HG03469 (cell line): ENCODE measurements around the gene PAM16.

Experiments used
- ATAC-seq: cut with Tn5 transposase; IDR thresholded peaks from one replicate; pipeline ENCODE4 v1.9.1; 2021; ENCODE audit warnings: mild to moderate bottlenecking, moderate library complexity, moderate number of reproducible peaks; ENCODE audit not compliant: unreplicated experiment

Gene PAM16

DNA sequence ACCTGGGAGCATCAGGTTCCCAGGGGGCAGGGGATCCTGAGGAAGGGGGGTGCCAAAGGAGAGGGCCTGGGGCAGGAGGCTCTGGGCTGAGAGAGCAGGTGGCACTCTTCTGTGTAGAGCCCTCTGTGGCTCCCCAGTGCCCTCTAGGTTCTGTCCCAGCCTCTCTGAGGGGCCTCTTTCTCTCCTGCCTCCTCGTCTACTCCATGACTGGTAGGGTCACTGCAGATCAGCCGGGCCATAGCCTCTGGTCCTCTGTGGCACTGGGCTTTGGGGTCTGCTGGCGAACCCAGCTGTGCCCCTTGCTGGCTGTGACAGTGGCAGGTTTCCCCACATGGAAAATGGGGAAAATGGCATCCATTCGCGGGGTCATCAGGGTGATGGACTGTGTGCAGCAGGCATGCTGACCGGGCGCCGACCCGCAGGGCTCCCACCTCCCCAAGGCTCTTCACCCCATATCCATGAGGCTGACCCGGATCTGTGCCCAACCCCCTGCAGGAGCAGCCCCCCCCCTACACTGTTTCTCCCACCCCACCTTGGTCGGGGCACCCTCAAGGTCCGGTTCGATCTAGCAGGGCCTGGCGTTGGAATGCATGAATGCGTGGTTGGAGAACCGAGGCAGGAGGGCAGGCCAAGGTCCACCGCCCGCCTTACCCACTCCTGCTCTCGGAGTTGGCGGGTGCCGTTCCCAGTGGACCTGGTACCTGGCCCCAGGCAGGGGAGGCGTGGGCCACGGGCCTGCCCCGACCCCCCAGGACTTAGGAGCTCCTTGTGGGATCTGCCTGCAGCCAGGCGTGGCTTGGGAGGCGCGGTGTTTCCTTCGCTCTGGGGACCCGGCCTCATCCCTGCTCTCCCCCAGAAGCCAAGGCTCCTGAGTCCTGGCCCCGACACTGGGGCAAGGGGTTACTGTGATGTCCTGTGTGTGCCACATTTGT is 28.7 kb downstream of the PAM16 start:
- no peak for ATAC-seq

- no peak for ATAC-seq
Measured at GRCh38 chr16:4321286-4322120, 29.6 kb downstream of the PAM16 start.

GRCh38 chr16:4320571-4321137 is 30.5 kb downstream of the PAM16 start:
- no peak for ATAC-seq

GRCh38 chr16:4319454-4320421 is 31.4 kb downstream of the PAM16 start:
- ATAC-seq = no peak

DNA sequence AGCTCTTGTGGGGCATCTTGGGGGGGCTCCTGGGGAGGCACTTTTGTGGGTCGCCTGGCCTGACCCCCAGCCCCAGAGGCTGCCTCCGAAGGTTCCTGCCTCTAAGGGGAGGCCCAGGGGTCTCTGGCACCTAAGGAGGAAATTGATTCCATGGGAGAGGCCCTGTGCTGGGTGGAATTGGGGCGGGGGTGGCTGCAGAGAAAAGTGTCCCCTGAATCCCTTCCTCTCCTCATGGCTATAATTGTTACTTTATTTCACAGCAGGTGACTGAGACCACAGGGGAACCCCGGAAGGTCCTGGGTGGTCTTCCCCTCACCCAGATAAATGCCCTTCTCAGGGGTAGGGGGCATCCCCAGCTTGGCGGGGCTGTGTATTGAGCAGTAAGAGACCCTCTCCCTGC is 32.2 kb downstream of the PAM16 start:
- no peak for ATAC-seq

DNA sequence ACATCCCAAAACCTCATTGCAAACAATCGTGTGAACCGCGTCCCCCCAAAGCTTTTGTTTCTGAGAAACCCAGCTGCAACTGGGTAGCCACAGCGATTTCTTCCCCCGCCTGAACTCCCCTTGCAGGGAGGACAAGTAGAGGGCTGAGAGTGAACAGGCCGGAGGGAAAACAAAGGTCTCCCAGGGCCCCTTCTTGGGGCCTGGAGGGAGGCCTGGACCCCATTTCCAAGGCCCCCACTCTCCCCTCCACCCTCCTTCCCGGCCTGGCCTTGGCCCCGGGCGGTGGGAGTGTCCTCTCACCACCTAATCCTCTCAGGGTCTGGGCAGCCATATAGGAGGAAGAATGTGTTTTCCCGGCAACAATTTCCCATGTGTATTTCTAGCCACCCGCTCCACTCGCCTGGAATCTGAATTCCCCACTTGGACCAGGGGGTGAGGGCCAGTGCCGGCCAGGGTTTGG is 32.6 kb downstream of the PAM16 start:
- no peak for ATAC-seq

- ATAC-seq = no peak
Measured at GRCh38 chr16:4317532-4318450, 33.3 kb downstream of the PAM16 start.

DNA sequence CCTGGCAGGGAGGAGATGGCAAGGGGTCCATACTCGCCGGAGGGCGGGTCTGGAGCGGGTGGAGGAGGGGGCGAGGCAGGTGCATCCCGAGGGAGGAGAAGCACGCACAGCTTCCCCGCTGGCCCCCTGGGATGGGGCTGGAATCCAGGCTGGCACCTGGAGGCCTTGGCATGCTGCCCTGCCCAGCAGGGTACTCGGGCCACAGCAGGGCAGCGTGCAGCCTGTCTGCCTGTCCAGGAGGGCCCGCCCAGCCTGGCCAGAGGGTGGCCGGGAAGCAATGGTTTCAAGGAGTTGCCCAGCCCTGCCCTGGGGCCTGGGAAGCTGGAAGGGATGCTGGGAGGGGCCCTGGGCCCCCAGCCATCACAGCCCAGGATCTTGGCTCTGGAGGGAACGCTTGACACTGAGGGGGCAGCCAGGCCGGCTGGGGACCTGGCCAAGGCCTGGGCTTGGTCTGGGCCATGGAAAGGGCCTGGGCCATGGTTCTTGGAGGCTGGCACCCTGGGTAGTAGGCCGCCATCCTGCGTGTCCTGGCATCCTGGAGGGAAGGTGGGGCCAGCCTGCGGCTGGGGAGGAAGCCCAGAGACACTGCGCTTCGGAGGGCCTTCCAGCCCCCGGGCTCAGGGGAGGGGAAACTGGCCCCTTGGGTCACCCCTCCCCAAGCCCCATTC is 34.1 kb downstream of the PAM16 start:
- no peak for ATAC-seq

GRCh38 chr16:4316108-4316863 is 34.8 kb downstream of the PAM16 start:
- no peak for ATAC-seq

DNA sequence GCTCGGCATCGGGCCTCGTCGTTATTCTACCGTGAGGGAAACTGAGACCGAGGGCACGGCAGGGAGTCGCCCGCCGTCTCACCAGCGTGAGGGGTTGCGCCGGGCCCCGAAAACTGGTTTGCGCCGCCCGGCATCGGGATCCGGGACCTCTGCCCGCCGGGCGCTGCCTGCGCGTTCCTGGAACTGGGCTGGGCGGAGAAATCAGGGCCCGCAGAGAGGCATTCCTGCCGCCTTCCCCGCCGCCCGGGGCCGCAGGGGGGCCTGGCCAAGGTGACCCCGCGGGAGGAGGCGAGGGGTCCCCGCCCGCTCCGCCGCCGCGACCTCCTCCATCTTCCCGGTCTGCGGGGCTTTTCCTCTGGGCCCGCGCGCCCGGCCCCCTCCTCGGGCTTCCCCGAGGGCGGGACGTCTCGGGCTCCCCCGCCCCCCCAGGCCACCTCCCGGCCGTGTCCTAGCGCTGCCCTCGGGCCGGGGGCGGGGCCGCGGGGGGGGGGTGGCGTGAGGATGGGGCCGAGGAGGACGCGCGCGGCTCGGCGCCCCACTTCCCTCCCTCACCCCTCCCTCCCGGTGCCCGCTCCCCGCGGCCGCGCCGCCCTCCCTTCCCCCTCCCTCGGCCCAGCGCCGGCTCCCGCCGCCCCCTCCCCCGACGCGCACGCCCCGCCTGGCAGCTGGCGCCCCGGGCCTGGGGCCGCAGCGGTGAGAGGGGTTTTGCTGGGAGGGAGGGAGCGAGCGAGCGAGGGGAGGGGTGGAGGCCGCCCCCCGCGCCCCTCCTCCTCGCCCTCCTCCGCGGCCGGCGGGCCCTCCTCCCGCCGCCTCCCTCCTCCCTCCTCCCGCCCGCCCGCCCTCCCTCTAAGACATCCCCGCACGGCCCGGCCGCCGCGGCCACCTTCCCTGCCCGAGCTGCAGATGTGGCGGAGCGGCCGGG is 35.7 kb downstream of the PAM16 start, which contains the start of gene GLIS2:
Gene GLIS2 (plus strand): TSS at position 882 of the 922 bp plus-strand sequence. CDS start 16,214 bp downstream, outside the sequence.
- ATAC-seq = no peak

DNA sequence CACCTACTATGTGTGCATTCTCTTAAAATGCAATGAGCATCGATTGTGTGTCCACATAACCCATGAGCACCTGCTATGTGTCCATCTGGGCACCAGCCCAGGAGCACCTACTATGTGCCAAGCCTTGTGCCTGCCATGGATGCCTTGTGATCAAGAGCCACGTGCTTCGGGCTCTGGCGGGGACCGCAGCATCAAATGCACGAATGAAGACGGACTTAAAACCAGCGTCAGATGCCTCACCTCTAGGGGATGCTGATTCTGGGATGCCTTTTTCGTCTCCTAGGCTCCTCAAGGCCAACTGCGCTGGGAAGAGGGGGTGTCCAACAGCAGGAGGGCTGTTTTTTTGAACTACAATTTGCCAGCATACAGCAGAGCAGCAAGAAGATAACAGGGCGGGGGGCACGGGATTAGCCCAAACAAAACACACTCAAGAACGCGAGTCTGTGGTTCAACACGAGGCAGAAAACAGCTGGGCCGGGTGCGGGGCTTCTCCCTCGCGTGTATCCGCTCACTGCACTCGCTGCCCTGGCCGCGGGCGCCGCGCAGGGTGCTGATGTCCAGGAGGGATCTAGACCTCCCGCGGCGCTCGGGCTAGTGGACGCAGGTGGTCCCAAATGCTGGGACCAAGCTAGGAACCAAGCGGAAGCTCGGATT is 36.5 kb downstream of the PAM16 start:
- no peak for ATAC-seq

DNA sequence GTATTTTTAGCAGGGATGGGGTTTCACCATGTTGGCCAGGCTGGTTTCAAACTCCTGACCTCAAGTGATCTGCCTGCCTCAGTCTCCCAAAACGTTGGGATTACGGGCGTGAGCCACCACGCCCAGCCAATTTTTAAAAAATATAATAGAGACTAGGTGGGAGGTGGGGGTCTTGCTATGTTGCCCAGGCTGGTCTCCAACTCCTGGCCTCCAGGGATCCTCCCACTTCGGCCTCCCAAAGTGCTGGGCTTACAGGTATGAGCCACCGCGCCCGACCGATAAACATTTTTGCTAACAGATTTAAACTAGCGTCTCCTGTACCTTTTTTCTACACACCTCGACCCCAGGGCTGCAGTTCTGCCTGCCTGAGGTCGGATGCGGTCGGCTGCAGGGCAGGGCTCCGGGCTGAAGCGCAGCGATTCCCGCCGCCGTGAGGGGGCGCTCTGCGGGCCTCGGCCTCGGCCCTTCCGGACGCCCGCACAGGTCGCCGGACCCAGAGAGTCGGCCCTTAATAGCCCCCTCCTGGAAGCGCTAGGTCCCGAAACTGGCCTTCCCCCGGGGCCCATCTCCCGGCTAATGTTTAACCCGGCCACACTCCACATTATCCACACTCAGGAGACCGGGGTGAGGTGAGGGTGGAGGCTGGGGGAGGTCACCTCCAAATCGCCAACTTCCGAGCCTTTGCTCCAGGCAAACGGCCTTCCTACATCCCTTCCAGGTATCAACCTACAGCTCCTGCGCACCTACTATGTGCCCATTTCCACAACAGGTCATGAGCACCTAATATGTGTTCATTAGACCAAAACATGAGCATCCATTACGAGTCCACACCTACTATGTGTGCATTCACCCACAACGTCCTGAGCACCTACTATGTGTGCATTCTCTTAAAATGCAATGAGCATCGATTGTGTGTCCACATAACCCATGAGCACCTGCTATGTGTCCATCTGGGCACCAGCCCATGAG is 37.3 kb downstream of the PAM16 start:
- ATAC-seq = no peak

- ATAC-seq = no peak
Measured at GRCh38 chr16:4309833-4310266, 41.3 kb downstream of the PAM16 start.

DNA sequence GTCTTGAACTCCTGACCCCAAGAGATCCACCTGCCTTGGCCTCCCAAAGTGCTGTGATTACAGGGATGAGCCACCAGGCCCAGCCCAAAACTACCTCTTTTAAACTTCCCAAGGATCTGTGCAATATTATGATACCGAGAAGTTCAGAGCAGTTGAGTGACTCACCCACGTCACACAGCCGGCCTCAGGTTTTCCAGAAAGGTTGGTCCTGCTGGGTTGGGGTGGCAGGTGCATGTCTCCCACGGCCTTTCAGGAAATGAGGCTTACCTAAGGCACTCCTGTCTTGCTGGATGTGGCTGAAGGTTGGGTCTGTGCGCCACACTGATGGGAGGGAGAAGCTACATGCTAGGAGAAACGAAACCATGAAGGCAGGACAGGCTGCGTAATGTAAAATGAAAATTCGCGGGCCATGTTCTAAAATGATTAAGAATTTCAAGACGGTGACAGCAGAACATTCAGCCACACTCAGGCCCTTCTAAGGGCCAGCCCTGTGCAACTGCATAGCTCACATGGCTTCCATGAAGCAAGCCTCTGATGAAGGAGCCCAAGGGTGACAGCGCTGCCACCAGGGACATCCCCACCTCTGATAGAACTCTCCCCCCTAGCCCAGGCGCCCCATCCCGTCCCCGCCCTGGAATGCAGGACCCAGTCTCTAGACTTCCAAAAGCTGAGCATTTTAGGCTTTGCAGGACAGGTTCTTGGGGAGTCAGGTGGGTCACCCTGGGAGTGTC is 41.9 kb downstream of the PAM16 start:
- ATAC-seq = no peak
